Pancreas (tissue), 10 donors: ENCODE results near the gene SMARCD2. TPM values are rescaled to one million over a fixed set of nuclear protein-coding genes. Genes with fewer than 3 reads are reported as not detected.

Source experiments
- ATAC-seq, 4 donors: fragments of 200-7000 bp; cut with Tn5 transposase; one replicate each; pipeline versions ENCODE4 v1.8.0 to v1.9.1; 2020; ENCODE audit warnings: mild to moderate bottlenecking in 4 of 4, moderate library complexity in 4 of 4
- DNase-seq, 6 donors: peaks; one replicate each; pipeline ENCODE4 v3.0.0-alpha.2; 2020
- FAIRE-seq: peaks from 2 replicates; lab custom pipeline; 2012; peaks lifted over from hg19 to GRCh38; lab: Jason Lieb, UNC
- H3K27ac ChIP-seq, 4 donors: fragments of 200-600 bp; sonication (generic); 1 replicate in 3 of 4; 2 replicates in 1 of 4; pipeline versions ENCODE4 v1.5.0 to v1.8.0; 2020
- H3K27me3 ChIP-seq, 4 donors: fragments of 200-600 bp; one replicate each; pipeline ENCODE4 v1.8.0; 2021
- H3K36me3 ChIP-seq, 3 donors: fragments of 200-600 bp; sonication (generic) in 1 of 3; one replicate each; pipeline versions ENCODE4 v1.5.0 to v1.8.0; 2020 to 2021
- H3K4me1 ChIP-seq, 3 donors: fragments of 200-600 bp; one replicate each; pipeline ENCODE4 v1.8.0; 2021
- H3K4me3 ChIP-seq, 4 donors: fragments of 200-600 bp; sonication (generic) in 2 of 4; one replicate each; pipeline versions ENCODE4 v1.5.0 to v1.8.0; 2020 to 2021
- H3K9me3 ChIP-seq, 4 donors: fragments of 200-600 bp; one replicate each; pipeline ENCODE4 v1.8.0; 2021
- WGBS, 2 donors: extraction: QIAGEN DNeasy Blood & Tissue Kit; methylation state at CpG; one replicate each; pipeline ENCODE4 v1.1.7; 2013; 5-methylcytosine and 5-hydroxymethylcytosine counted together
- intact Hi-C, 3 donors: fragments of 100-400 bp; cut with DNase I; formaldehyde crosslinking; loops; one replicate each; pipeline versions ENCODE4 v1.11.1 to v1.14.2; 2022
- polyA plus RNA-seq, 2 donors: library from polyadenylated mRNA; stranded (reverse); fragments of 200-250 nt; gene quantifications; one replicate each; pipeline ENCODE4 v1.2.3, GENCODE V29; 2013
- total RNA-seq, 6 donors: library from RNA; stranded (reverse); fragmentation: NEBNext Ultra II Directional in 4 of 6; extraction: Animal tissue kit (Norgen Biotek cat#: 25700) in 4 of 6; gene quantifications; one replicate each; pipeline versions ENCODE4 v1.2.1 to v1.2.4, GENCODE V29; 2021 to 2023
- TF ChIP-seq, protein P1 (sequence below), 4 donors: fragments of 200-600 bp; sonication (generic) in 3 of 4; IDR thresholded peaks; one replicate each; pipeline versions ENCODE4 v1.5.0 to v1.8.0; 2021; ENCODE audit warnings: antibody characterized with exemption in 4 of 4
- donor health status: healthy with polysubstance abuse.
- donor health status: DM: no; HTN: no; CAD: no; lungs with moderate emphysema.
- donor health status: DM: no; HTN: no; CAD: no.
- donor health status: control.
- donor health status: control.
- donor health status: Bipolar disorder and iron deficiency.
- donor health status: DM: yes; HTN: yes; CAD: no.
- donor health status: DM: no; HTN: no; CAD: no.
- donor health status: DM: no; HTN: no; CAD: no.
- donor health status: DM: yes; HTN: yes; CAD: no.

SMARCD2 gene
- total and polyA plus RNA-seq, 8 donors: 37.6 to 57.3 (median 47.2) TPM

DNA sequence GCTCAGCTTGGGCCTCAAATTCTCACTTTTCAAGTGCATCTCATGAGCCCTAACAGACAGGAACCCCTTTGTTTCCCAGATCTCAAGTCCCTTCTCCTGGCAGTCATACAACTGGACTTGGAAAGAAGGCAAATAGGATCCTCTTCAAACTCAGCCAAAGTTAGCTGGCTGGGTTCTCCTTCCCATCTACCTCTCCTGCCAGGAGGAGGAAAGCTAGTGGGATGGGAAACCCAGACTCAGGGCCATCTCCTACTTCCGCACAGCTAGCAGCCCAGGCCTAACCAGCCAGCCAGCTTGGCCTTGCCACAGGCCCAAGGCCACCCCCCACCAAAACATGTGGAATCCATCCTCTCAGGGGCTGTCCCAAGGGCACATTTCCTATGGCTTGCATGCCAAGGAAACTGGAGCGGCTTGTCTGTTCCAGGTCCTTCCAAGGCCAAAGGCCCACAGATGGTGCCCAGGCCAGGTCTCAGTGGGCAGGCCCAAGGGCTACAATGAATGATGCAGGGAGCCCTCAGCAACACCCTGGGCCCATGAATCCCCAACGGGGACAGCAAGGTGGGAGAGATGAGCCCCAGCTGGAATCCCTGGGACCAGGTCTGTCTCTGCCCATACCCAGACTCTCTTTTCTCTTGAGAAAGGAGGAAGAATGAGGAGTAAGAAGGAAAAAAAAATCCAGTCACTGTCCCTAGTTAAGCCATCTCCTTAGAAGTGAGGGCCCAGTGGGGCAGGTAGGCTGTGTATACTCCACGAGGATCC, 1.7 kb downstream of the SMARCD2 start:
- Histone ChIP-seq H3K4me1 (peaks cover 36 to 47% (median 43%) of the 10 kb centered on the region in 3 donors), H3K36me3 (peaks cover 0 to 5% (median 4%) of the 10 kb centered on the region in 3 donors), H3K4me3 (peak overlapping the region; percentile 80 to 94 (median 86)), H3K9me3 (no peaks in the 10 kb centered on the region), H3K27ac (peak overlapping the region; percentile 70 to 91 (median 86)), H3K27me3 (no peaks in the 10 kb centered on the region)
- ATAC-seq (no peak), DNase-seq (peak in 2 of 6 donors; percentile 29 to 42), FAIRE-seq (no peak)
- TF ChIP-seq, protein P1, sequence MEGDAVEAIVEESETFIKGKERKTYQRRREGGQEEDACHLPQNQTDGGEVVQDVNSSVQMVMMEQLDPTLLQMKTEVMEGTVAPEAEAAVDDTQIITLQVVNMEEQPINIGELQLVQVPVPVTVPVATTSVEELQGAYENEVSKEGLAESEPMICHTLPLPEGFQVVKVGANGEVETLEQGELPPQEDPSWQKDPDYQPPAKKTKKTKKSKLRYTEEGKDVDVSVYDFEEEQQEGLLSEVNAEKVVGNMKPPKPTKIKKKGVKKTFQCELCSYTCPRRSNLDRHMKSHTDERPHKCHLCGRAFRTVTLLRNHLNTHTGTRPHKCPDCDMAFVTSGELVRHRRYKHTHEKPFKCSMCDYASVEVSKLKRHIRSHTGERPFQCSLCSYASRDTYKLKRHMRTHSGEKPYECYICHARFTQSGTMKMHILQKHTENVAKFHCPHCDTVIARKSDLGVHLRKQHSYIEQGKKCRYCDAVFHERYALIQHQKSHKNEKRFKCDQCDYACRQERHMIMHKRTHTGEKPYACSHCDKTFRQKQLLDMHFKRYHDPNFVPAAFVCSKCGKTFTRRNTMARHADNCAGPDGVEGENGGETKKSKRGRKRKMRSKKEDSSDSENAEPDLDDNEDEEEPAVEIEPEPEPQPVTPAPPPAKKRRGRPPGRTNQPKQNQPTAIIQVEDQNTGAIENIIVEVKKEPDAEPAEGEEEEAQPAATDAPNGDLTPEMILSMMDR (IDR thresholded peaks at IDR 0.05): no peak
- intact Hi-C loops: no loop called here
- WGBS, 2 donors: 31 to 34% methylated on average over 4 of the region's 4 CpGs

DNA sequence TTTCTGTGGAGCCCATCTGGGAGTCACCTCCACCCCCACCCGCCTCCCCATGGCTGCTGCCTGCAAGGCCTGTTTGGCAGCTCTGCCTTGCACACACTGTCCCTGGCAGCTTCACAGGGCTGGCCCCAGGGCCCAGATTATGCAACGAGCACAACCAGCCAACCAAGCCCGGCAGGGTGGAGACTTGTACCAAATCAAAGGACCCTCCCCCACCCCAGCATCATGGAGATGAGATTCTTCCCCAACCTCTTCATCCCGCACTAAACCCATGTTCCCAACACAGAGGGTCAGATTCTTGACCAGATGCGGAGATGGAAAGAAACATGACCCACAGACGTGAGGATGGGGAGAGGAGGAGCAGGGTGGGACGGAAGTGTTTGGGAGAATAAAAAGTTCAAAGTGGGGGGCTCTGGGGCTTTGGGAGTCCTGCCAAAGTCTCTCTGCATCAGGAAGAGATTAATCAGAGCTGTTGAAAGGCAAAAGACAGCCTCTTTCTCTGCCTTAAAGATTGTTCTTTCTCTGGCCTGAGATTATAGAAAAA, 3.8 kb downstream of the SMARCD2 start:
- peak overlapping the region; percentile 61 to 72 (median 64) for H3K27ac ChIP-seq
- peak; percentile 25 to 64 (median 50) for ATAC-seq
- intact Hi-C loops: no loop called here

DNA sequence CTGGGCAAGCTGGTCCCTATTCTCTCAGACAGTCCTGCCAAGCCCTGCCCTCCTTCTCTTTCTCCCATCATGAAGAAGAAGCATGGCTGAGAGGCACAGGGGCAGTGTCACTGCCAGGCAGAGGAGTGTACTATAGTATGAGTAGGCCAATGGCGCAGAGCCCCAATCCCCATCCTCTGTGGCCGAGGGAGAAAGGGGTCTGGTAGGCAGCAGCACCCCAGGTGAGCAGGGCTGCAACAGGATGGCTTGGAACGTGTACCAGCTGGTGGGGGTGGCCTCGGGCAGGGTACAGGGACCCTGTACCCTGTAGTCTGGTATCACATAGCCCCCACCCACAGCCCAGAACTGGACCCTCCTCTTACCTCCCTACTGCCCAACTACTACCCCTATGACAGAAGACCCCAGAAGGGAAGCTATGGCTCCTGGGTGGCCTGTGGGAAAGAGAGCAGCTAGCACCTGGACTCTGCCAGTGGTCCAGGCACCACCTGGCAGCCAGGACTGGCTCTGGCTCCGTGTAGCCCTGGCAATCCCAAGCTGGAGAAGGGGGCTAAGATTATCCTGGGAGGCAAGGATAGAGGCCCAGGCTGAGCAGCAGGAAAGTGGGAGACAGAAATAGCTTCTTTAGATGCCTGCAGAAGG, 4.4 kb downstream of the SMARCD2 start:
- peak overlapping the region; percentile 60 to 72 (median 63) for H3K27ac ChIP-seq
- no peaks in the 10 kb centered on the region for H3K27me3 ChIP-seq
- DNase-seq (no peak), ATAC-seq (peak in 2 of 4 donors; percentile 4 to 6), FAIRE-seq (no peak)
- peaks cover 0 to 31% (median 23%) of the 10 kb centered on the region in 3 donors for H3K36me3 ChIP-seq
- H3K9me3 ChIP-seq: no peaks in the 10 kb centered on the region
- WGBS, 2 donors: 66 to 72% methylated on average over 5 of the region's 5 CpGs
- H3K4me1 ChIP-seq: peaks cover 36 to 43% (median 39%) of the 10 kb centered on the region in 3 donors
- intact Hi-C loops: no loop called here
- H3K4me3 ChIP-seq: peak overlapping the region in 2 of 4 donors; percentile 5 to 13
- TF ChIP-seq, protein P1 (IDR thresholded peaks at IDR 0.05): no peak

More for the DNA sequence above, 3.8 kb downstream of the SMARCD2 start:
- Histone ChIP-seq H3K36me3 (peaks cover 0 to 24% (median 21%) of the 10 kb centered on the region in 3 donors), H3K4me3 (peak overlapping the region in 2 of 4 donors; percentile 5 to 13), H3K27me3 (no peaks in the 10 kb centered on the region), H3K4me1 (peaks cover 36 to 45% (median 41%) of the 10 kb centered on the region in 3 donors), H3K9me3 (no peaks in the 10 kb centered on the region)
- TF ChIP-seq, protein P1 (IDR thresholded peaks at IDR 0.05): no peak
- DNase-seq: peak; percentile 78 to 96 (median 90)
- FAIRE-seq: no peak
- WGBS, 2 donors: 32 to 36% methylated on average over 7 of the region's 7 CpGs

DNA sequence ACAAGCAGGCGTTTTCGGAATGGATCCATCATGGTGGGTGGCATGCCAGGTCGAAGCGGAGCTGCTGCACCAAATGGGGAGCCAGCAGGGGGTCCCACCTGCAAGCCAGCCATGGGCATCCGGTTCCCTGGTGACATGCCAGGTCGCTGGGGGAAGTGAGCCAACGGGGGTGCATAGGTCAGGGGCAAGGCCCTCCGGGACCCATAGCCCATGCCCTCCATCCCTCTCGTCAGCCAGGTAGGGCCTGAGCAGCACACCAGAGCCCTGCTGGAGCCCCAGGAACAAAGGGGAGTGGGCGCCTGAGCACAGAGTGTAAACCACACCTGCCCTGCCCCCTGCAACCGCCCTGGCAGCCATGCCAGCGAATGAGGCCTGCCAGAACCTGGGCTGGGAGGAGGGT, 5.0 kb downstream of the SMARCD2 start:
- H3K36me3 ChIP-seq: peaks cover 0 to 37% (median 29%) of the 10 kb centered on the region in 3 donors
- FAIRE-seq (no peak), DNase-seq (peak in 2 of 6 donors; percentile 42 to 65), ATAC-seq (no peak)
- no peaks in the 10 kb centered on the region for H3K9me3 ChIP-seq
- 72 to 83% methylated on average over 12 of the region's 12 CpGs for WGBS, 2 donors
- TF ChIP-seq, protein P1 (IDR thresholded peaks at IDR 0.05): no peak
- intact Hi-C loops: no loop called here
- peaks cover 36 to 43% (median 39%) of the 10 kb centered on the region in 3 donors for H3K4me1 ChIP-seq
- H3K4me3 ChIP-seq: no peak overlapping the region
- H3K27me3 ChIP-seq: no peaks in the 10 kb centered on the region
- H3K27ac ChIP-seq: peak overlapping the region; percentile 60 to 72 (median 63)
